ENCODE data around the gene TRPM2.
"Not testable (repeated sequence)": the region's sequence is repeated elsewhere in the genome, so short reads cannot be mapped to it uniquely, and the experiment has no call there.

TRPM2 gene

GRCh38 chr21:44403106-44404020 is 49.9 kb downstream of the TRPM2 start:
- DNase-seq (ENCODE audit: low read depth): no peak
- TF ChIP-seq CTCF (IDR thresholded peaks at IDR 0.05; ENCODE audit: insufficient read depth, low read depth, low read length, missing control alignments): no peak
- H3K4me3 ChIP-seq (ENCODE audit: low read depth, low read length): no peak overlapping the region

GRCh38 chr21:44404482-44404881 is 51.1 kb downstream of the TRPM2 start:
- H3K4me3 ChIP-seq (ENCODE audit: low read depth, low read length); DNase-seq (ENCODE audit: low read depth): not testable (repeated sequence)

DNA sequence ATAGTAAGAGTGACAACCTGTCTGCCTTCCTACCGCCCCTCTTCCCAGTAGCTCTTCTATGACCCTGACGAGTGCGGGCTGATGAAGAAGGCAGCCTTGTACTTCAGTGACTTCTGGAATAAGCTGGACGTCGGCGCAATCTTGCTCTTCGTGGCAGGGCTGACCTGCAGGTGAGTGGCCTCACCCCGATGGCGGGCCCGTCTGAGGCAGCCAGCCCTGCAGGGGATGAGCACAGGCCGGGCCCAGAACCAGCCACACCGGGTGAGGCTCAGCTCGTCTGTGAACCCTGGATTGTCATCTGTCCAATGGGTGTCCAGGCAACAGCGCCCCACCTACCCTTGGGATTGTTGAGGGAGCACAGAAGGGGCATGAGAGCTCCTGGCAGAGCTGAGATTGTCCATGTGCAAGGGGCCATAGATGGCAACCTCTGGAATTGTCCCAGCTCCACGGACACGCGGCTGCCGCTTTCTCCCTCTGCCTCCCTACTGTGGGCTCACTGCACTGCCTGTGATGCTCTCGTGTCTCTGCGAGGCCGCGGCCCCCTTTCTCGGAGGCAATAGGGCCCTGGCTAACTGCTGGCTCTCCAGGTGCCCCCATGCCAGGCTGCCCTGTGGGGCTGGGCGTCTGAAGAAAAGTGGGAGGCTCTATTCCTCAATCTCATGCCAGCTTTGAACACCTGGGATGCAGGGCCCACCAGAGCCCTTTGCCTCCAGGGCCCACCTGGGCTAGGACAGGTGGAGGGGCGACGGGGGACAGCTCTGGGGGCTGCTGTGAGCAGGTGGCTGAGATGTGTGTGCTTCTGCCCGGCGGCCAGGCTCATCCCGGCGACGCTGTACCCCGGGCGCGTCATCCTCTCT is 51.9 kb downstream of the TRPM2 start:
- DNase-seq (ENCODE audit: low read depth): no peak
- H3K4me3 ChIP-seq (ENCODE audit: low read depth, low read length): no peak overlapping the region
- no peak for TF ChIP-seq CTCF (IDR thresholded peaks at IDR 0.05; ENCODE audit: insufficient read depth, low read depth, low read length, missing control alignments)

DNA sequence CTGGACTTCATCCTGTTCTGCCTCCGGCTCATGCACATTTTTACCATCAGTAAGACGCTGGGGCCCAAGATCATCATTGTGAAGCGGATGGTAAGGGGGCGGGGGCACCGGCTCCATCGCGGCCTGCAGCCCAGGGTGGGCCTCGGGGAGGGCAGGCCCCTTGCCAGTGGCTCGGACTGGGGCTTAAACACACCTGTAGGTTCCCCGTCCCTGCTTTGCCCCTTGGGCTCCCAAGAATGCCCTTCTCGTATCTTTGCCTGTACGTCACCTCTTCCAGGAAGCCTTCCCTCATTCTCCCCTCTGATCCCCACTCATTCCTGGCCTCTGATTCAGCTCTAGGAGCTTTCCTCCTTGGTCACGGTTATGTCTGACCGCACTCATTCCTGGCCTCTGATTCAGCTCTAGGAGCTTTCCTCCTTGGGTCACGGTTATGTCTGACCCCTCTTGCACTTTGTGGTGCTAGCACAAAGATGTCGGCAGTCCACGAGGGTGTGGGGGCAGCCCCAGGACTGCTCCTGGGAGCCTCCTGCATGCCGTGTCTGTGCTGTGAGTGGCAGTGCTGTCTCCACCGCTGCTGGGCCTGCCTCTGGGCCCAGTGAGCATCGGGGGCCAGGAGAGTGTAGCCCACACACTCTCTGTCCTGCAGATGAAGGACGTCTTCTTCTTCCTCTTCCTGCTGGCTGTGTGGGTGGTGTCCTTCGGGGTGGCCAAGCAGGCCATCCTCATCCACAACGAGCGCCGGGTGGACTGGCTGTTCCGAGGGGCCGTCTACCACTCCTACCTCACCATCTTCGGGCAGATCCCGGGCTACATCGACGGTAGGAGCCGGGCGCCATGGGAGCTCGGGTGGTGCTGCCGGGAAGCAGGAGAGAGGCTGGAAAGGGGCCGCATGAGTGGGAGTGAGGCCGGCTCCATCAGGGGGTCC is 52.8 kb downstream of the TRPM2 start:
- H3K4me3 ChIP-seq (ENCODE audit: low read depth, low read length): no peak overlapping the region
- DNase-seq (ENCODE audit: low read depth): no peak
- TF ChIP-seq CTCF (IDR thresholded peaks at IDR 0.05; ENCODE audit: insufficient read depth, low read depth, low read length, missing control alignments): no peak

DNA sequence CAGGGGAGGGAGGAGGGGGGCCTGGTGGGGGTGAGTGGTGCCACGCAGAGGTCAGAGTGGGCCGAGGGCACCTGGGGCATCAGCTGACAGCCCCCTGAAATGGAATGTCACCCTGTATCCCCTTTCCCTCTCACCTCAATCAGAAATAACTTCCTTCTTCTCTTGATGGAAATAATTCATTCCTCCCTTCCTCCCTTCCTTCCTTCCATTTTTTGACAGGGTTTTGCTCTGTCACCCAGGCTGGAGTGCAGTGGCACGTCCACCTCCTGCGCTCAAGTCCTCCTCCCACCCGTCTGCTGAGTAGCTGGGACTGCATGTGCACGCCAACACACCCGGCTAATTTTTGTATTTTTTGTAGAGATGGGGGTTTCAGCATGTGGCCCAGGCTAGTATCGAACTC is 53.5 kb downstream of the TRPM2 start:
- DNase-seq (ENCODE audit: low read depth): no peak
- no peak overlapping the region for H3K4me3 ChIP-seq (ENCODE audit: low read depth, low read length)
- TF ChIP-seq CTCF (IDR thresholded peaks at IDR 0.05; ENCODE audit: insufficient read depth, low read depth, low read length, missing control alignments): no peak

GRCh38 chr21:44407493-44407892 is 54.1 kb downstream of the TRPM2 start:
- DNase-seq (ENCODE audit: low read depth): no peak
- H3K4me3 ChIP-seq (ENCODE audit: low read depth, low read length): no peak overlapping the region
- no peak for TF ChIP-seq CTCF (IDR thresholded peaks at IDR 0.05; ENCODE audit: insufficient read depth, low read depth, low read length, missing control alignments)

Measured in GM12865 (cell line).